HepG2 (cell line): ENCODE data around the gene FNBP1L.

ENCODE experiments used
- CTCF ChIP-seq: sonication (generic); formaldehyde crosslinking; IDR thresholded peaks from 2 replicates; pipeline ENCODE4 v1.5.0; 2020; ENCODE audit warnings: mild to moderate bottlenecking, missing genetic modification reagents, moderate library complexity
- EZH2 ChIP-seq: conservative IDR thresholded peaks from 2 replicates; pipeline ENCODE4 v1.6.1; 2012; ENCODE audit warnings: mild to moderate bottlenecking, low read depth, low read length, moderate library complexity
- POLR2A ChIP-seq, 2 experiments: IDR thresholded peaks; 2 replicates each; pipeline ENCODE4 v1.6.1; 2011; ENCODE audit warnings: low read depth in 2 of 2, low read length in 2 of 2, mild to moderate bottlenecking in 1 of 2, moderate library complexity in 1 of 2; ENCODE audit not compliant: insufficient read depth in 1 of 2
- POLR2AphosphoS5 ChIP-seq: IDR thresholded peaks from 2 replicates; pipeline ENCODE4 v1.6.1; 2012; ENCODE audit warnings: low read depth, low read length
- RAD21 ChIP-seq: fragments of 450-650 bp; formaldehyde crosslinking; IDR thresholded peaks from 2 replicates; pipeline ENCODE4 v1.5.0; 2020; ENCODE audit warnings: mild to moderate bottlenecking
- TP53 ChIP-seq: sonication (generic); formaldehyde crosslinking; conservative IDR thresholded peaks from 2 replicates; pipeline ENCODE4 v1.4.0; 2020; ENCODE audit warnings: missing genetic modification reagents
- TSC22D2 ChIP-seq: sonication (generic); formaldehyde crosslinking; IDR thresholded peaks from 2 replicates; pipeline ENCODE4 v1.5.1; 2020; ENCODE audit warnings: missing genetic modification reagents, mild to moderate bottlenecking, borderline replicate concordance
- ZBTB1 ChIP-seq: sonication (generic); formaldehyde crosslinking; IDR thresholded peaks from 2 replicates; pipeline ENCODE4 v1.4.0; 2020; ENCODE audit warnings: missing genetic modification reagents, borderline replicate concordance
- ZUFSP ChIP-seq: sonication (generic); formaldehyde crosslinking; IDR thresholded peaks from 2 replicates; pipeline ENCODE4 v1.9.0; 2021; ENCODE audit warnings: missing genetic modification reagents, mild to moderate bottlenecking, borderline replicate concordance

GRCh38 chr1:93528412-93528811, 80.5 kb downstream of the FNBP1L start:
- no peak for TF ChIP-seq TP53 (CRISPR knock-in tag)
- TF ChIP-seq TSC22D2 (CRISPR knock-in tag): no peak
- no peak for TF ChIP-seq CTCF
- no peak for TF ChIP-seq EZH2
- no peak for TF ChIP-seq POLR2A (IDR thresholded peaks at IDR 0.05; ENCODE audit: insufficient read depth in 1 of 2, low read depth in 2 of 2, low read length in 2 of 2)
- TF ChIP-seq ZBTB1 (CRISPR knock-in tag): no peak
- no peak for TF ChIP-seq POLR2AphosphoS5
- no peak for TF ChIP-seq ZUFSP (CRISPR knock-in tag)
- no peak for TF ChIP-seq RAD21 (CRISPR knock-in tag)
